B cell (primary cell): ENCODE measurements around the gene MPZL1. TPM values are rescaled to one million over a fixed set of nuclear protein-coding genes. Genes with fewer than 3 reads are reported as not detected.

ENCODE experiments used
- ATAC-seq: fragments of 200-7000 bp; cut with Tn5 transposase; one replicate; pipeline ENCODE4 v1.10.0; 2021; ENCODE audit warnings: low read depth, mild to moderate bottlenecking, moderate number of reproducible peaks, moderate library complexity
- CTCF ChIA-PET: fragments of 350-600 bp; sonication (Branson Sonifier 250); formaldehyde crosslinking; loops from one replicate; lab custom pipeline; 2021; ENCODE audit warnings: antibody characterized with exemption, inconsistent platforms; lab: Charles Lee
- POLR2A ChIA-PET: fragments of 350-600 bp; sonication (Branson Sonifier 250); formaldehyde crosslinking; loops from one replicate; lab custom pipeline; 2021; ENCODE audit warnings: antibody characterized with exemption; lab: Charles Lee
- DNase-seq: peaks from one replicate; pipeline ENCODE4 v3.0.0; 2013
- H2AFZ ChIP-seq: 2 replicates; pipeline ENCODE4 v1.6.1; 2012; ENCODE audit warnings: mild to moderate bottlenecking, low read depth, low read length; ENCODE audit not compliant: insufficient read depth, poor library complexity, severe bottlenecking
- H3K27ac ChIP-seq, 2 donors: 1 replicate in 1 of 2; 2 replicates in 1 of 2; pipeline ENCODE4 v1.5.1; 2012 to 2013; ENCODE audit warnings: low read length in 2 of 2, mild to moderate bottlenecking in 2 of 2, moderate library complexity in 1 of 2
- H3K27me3 ChIP-seq, 4 experiments: fragments of 200-600 bp in 1 of 4; sonication (generic) in 1 of 4; replicated peaks in 1 of 4; 1 replicate in 2 of 4; 2 replicates in 2 of 4; pipeline versions ENCODE4 v1.6.1 to v1.7.0; 2013 to 2016; ENCODE audit warnings: low read length in 3 of 4, mild to moderate bottlenecking in 2 of 4, mixed read lengths in 1 of 4, moderate library complexity in 1 of 4; ENCODE audit not compliant: insufficient read depth in 4 of 4, control insufficient read depth in 3 of 4; ENCODE audit errors: control extremely low read depth in 1 of 4
- H3K36me3 ChIP-seq, 2 experiments: replicated peaks in 1 of 2; 1 replicate in 1 of 2; 2 replicates in 1 of 2; pipeline versions ENCODE4 v1.6.1 to v1.7.1; 2013; ENCODE audit warnings: low read length in 1 of 2; ENCODE audit not compliant: insufficient read depth in 2 of 2, control insufficient read depth in 1 of 2; ENCODE audit errors: control extremely low read depth in 1 of 2, extremely low read depth in 1 of 2
- H3K4me1 ChIP-seq, 2 donors: fragments of 200-600 bp in 1 of 2; sonication (generic) in 1 of 2; 1 replicate in 1 of 2; 2 replicates in 1 of 2; pipeline versions ENCODE4 v1.5.1 to v1.6.1; 2013 to 2017; ENCODE audit warnings: low read length in 2 of 2; ENCODE audit not compliant: control insufficient read depth in 2 of 2, insufficient read depth in 2 of 2
- H3K4me2 ChIP-seq: replicated peaks from 2 replicates; pipeline ENCODE3; 2012; ENCODE audit warnings: mild to moderate bottlenecking, low read depth, low read length; ENCODE audit not compliant: poor library complexity, severe bottlenecking
- H3K4me3 ChIP-seq, 5 experiments: fragments of 200-600 bp in 1 of 5; sonication (generic) in 1 of 5; 1 replicate in 3 of 5; 2 replicates in 2 of 5; pipeline versions ENCODE4 v1.5.1 to v1.7.0; 2011 to 2016; ENCODE audit warnings: low read length in 4 of 5, mild to moderate bottlenecking in 4 of 5, low read depth in 2 of 5, control low read depth in 1 of 5, moderate library complexity in 1 of 5; ENCODE audit not compliant: insufficient read depth in 1 of 5; ENCODE audit errors: control extremely low read depth in 1 of 5, extremely low read depth in 1 of 5
- H3K79me2 ChIP-seq: fragments of 200-600 bp; sonication (generic); one replicate; pipeline ENCODE4 v1.6.0; 2016; ENCODE audit warnings: low read length; ENCODE audit not compliant: control insufficient read depth, insufficient read depth
- H3K9ac ChIP-seq: fragments of 200-600 bp; sonication (generic); 2 replicates; pipeline ENCODE4 v1.6.1; 2017; ENCODE audit warnings: mild to moderate bottlenecking, low read length, moderate library complexity
- H3K9me3 ChIP-seq, 3 donors: one replicate each; pipeline versions ENCODE4 v1.6.1 to v1.7.1; 2013; ENCODE audit warnings: low read length in 2 of 3; ENCODE audit not compliant: control insufficient read depth in 2 of 3, insufficient read depth in 1 of 3; ENCODE audit errors: control extremely low read depth in 1 of 3
- H4K20me1 ChIP-seq: 2 replicates; pipeline ENCODE4 v1.6.0; 2012; ENCODE audit warnings: mild to moderate bottlenecking, low read length; ENCODE audit not compliant: insufficient read depth, control insufficient read depth, poor library complexity, severe bottlenecking
- H3K27ac Mint-ChIP-seq: one replicate; pipeline ENCODE4 v1.8.0; 2021; ENCODE audit warnings: mixed read lengths
- H3K27me3 Mint-ChIP-seq: one replicate; pipeline ENCODE4 v1.8.0; 2021; ENCODE audit warnings: mixed read lengths
- H3K4me1 Mint-ChIP-seq: one replicate; pipeline ENCODE4 v1.8.0; 2021; ENCODE audit warnings: mixed read lengths
- H3K4me3 Mint-ChIP-seq: one replicate; pipeline ENCODE4 v1.8.0; 2021; ENCODE audit warnings: mixed read lengths
- H3K9me3 Mint-ChIP-seq: one replicate; pipeline ENCODE4 v1.8.0; 2022; ENCODE audit warnings: mixed read lengths; ENCODE audit not compliant: insufficient read depth
- EZH2 ChIP-seq: IDR thresholded peaks from 2 replicates; pipeline ENCODE4 v1.6.1; 2012; ENCODE audit warnings: borderline replicate concordance, low read depth, mild to moderate bottlenecking, moderate library complexity, low read length; ENCODE audit not compliant: insufficient read depth, poor library complexity, severe bottlenecking
- WGBS: methylation state at CpG from one replicate; pipeline ENCODE4 v1.1.5; 2013; ENCODE audit warnings: missing lambda C conversion rate; ENCODE audit not compliant: insufficient coverage; 5-methylcytosine and 5-hydroxymethylcytosine counted together
- intact Hi-C: fragments of 100-400 bp; cut with micrococcal nuclease; formaldehyde crosslinking; loops from one replicate; pipeline ENCODE4 v1.10.0; 2022
- polyA plus RNA-seq: library from polyadenylated mRNA; depleted of rRNA; stranded (reverse); fragments of >200 nt; gene quantifications from 2 replicates; pipeline ENCODE4 v1.2.3, GENCODE V29; 2012
- total RNA-seq, 2 donors: library from RNA; stranded (reverse); fragments of 120-200 nt in 1 of 2; gene quantifications; 1 replicate in 1 of 2; 2 replicates in 1 of 2; pipeline versions ENCODE4 v1.2.3 to v1.2.4, GENCODE V29; 2013 to 2022
- TF ChIP-seq, protein P1 (sequence below): fragments of 200-600 bp; IDR thresholded peaks from one replicate; pipeline ENCODE4 v1.8.0; 2022; ENCODE audit warnings: antibody characterized with exemption, mild to moderate bottlenecking

MPZL1 gene
- total and polyA plus RNA-seq, 2 donors (not counting 1 experiment from before 2014, with no cell fraction given) = 15.4 to 27.7 TPM

GRCh38 chr1:167762061-167762746 lies 40.4 kb downstream of the MPZL1 start:
- no peaks in the 10 kb centered on the region for H3K27me3 ChIP-seq
- DNase-seq (no peak), ATAC-seq (no peak)
- POLR2A ChIA-PET = interaction anchor here (0.6 kb wide), 1 partner anchor 67 kb away, joined by 6 read pairs; no protein-coding TSS in a partner anchor
- Mint-ChIP-seq H3K27ac (no peak overlapping the region), H3K27me3 (no peaks in the 10 kb centered on the region), H3K4me3 (no peak overlapping the region), H3K4me1 (peaks cover 24% of the 10 kb centered on the region), H3K9me3 (no peaks in the 10 kb centered on the region)
- H4K20me1 ChIP-seq = no peaks in the 10 kb centered on the region
- CTCF ChIA-PET = interaction anchor here (1.4 kb wide), 2 partner anchors 9 to 13 kb away, joined by 3 to 6 read pairs; no protein-coding TSS in a partner anchor
- H3K4me1 ChIP-seq = peaks cover 5% of the 10 kb centered on the region in 2 donors
- no peak overlapping the region for H3K27ac ChIP-seq
- peaks cover 53% of the 10 kb centered on the region for H3K79me2 ChIP-seq
- H3K36me3 ChIP-seq = peaks cover 3 to 11% of the 10 kb centered on the region in 2 experiments
- no peak overlapping the region for H2AFZ ChIP-seq
- no peak overlapping the region for H3K9ac ChIP-seq
- H3K4me3 ChIP-seq = no peak overlapping the region
- TF ChIP-seq, protein P1, sequence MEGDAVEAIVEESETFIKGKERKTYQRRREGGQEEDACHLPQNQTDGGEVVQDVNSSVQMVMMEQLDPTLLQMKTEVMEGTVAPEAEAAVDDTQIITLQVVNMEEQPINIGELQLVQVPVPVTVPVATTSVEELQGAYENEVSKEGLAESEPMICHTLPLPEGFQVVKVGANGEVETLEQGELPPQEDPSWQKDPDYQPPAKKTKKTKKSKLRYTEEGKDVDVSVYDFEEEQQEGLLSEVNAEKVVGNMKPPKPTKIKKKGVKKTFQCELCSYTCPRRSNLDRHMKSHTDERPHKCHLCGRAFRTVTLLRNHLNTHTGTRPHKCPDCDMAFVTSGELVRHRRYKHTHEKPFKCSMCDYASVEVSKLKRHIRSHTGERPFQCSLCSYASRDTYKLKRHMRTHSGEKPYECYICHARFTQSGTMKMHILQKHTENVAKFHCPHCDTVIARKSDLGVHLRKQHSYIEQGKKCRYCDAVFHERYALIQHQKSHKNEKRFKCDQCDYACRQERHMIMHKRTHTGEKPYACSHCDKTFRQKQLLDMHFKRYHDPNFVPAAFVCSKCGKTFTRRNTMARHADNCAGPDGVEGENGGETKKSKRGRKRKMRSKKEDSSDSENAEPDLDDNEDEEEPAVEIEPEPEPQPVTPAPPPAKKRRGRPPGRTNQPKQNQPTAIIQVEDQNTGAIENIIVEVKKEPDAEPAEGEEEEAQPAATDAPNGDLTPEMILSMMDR = no peak
- TF ChIP-seq EZH2 = no peak
- H3K4me2 ChIP-seq = no peak overlapping the region
- whole genome bisulfite sequencing = 96% methylated on average over 6 of the region's 8 CpGs
- intact Hi-C loops = no loop called here
- no peaks in the 10 kb centered on the region for H3K9me3 ChIP-seq

DNA sequence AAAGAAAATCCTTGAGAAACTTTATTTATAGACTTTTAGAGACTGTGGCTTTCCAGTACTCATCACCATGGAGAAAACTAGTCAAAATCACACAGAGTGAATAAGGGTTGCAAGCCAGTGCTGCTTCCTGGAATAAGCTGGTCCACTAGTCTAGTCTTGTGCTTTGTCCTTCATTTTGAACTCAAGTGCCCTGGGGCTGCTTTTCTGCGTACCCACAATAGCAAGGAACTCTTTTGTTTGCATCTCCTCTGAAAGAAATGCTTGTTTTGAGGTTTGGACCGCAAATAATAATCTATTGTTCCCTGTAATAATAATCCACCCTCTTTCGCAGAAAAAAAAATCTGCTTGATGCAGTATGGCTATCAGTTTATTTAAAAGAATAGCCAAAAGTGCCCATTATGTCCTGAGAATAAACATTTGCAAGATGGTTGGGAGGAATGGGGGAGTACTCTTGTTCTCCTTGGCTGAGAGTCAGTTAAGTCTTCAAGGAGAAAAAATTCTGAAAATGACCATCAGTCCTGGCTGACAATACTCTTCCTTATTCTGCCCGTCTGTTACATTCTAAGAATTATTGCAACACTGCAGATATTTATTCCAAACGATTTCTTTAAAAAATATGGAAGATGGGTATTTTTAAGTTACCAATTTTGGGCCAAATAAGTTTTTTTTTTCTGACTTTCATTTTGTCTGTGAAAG lies 41.9 kb downstream of the MPZL1 start:
- H3K9me3 ChIP-seq = no peaks in the 10 kb centered on the region
- Mint-ChIP-seq H3K4me1 (peaks cover 19% of the 10 kb centered on the region), H3K9me3 (no peaks in the 10 kb centered on the region), H3K4me3 (no peak overlapping the region), H3K27me3 (no peaks in the 10 kb centered on the region), H3K27ac (no peak overlapping the region)
- ATAC-seq = no peak
- no CpG with 5 or more reads among the region's 5 CpGs for WGBS
- no peak overlapping the region for H2AFZ ChIP-seq
- ChIA-PET POLR2A (no interaction called here), CTCF (no interaction called here)
- no peak for DNase-seq
- H3K27ac ChIP-seq = no peak overlapping the region
- TF ChIP-seq, protein P1 = no peak
- TF ChIP-seq EZH2 = no peak
- no peaks in the 10 kb centered on the region for H3K27me3 ChIP-seq
- intact Hi-C loops = no loop called here
- H3K79me2 ChIP-seq = peaks cover 43% of the 10 kb centered on the region
- no peaks in the 10 kb centered on the region for H4K20me1 ChIP-seq
- no peak overlapping the region for H3K4me2 ChIP-seq
- H3K9ac ChIP-seq = no peak overlapping the region
- H3K36me3 ChIP-seq = peaks cover 6 to 12% of the 10 kb centered on the region in 2 experiments
- H3K4me3 ChIP-seq = no peak overlapping the region
- peaks cover 0 to 4% of the 10 kb centered on the region in 2 donors for H3K4me1 ChIP-seq
